Measurements from ENCODE around the gene EIF2S3. TPM values are rescaled to one million over a fixed set of nuclear protein-coding genes. Genes with fewer than 3 reads are reported as not detected.

The EIF2S3 gene
- total RNA-seq, 1 experiment from 2014 or later: 201 TPM

DNA sequence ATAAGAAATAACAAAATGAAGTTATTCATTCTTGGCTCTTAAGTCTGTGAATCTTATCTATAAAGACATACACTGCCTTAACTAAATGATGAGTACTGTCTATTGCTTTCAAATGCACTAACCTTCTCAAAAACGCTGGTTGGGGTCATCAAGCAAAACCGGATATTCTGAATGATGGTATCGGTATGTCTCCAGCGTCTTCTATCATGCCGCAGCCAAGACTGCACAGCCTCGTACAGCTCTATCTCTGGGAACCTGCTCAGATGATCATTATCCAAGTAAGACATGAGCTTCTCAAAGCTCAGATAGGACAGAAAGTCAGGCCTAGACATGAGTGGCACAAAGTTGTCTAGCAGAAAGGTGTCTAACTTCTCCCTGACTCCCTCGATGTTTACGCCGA, 48.9 kb upstream of the EIF2S3 start:
- ATAC-seq: no peak
- TF ChIP-seq EZH2phosphoT487 (IDR thresholded peaks at IDR 0.05; ENCODE audit: borderline replicate concordance, low read length): no peak
- TF ChIP-seq, protein P1, sequence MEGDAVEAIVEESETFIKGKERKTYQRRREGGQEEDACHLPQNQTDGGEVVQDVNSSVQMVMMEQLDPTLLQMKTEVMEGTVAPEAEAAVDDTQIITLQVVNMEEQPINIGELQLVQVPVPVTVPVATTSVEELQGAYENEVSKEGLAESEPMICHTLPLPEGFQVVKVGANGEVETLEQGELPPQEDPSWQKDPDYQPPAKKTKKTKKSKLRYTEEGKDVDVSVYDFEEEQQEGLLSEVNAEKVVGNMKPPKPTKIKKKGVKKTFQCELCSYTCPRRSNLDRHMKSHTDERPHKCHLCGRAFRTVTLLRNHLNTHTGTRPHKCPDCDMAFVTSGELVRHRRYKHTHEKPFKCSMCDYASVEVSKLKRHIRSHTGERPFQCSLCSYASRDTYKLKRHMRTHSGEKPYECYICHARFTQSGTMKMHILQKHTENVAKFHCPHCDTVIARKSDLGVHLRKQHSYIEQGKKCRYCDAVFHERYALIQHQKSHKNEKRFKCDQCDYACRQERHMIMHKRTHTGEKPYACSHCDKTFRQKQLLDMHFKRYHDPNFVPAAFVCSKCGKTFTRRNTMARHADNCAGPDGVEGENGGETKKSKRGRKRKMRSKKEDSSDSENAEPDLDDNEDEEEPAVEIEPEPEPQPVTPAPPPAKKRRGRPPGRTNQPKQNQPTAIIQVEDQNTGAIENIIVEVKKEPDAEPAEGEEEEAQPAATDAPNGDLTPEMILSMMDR (conservative IDR thresholded peaks at IDR 0.05; ENCODE audit: low read depth, low read length): no peak
- no peak for TF ChIP-seq EZH2 (IDR thresholded peaks at IDR 0.05; ENCODE audit: low read length, unreplicated experiment)
- CTCF ChIA-PET: no interaction called here
- Histone ChIP-seq H2AFZ (ENCODE audit: low read length) (no peak overlapping the region), H3K79me2 (ENCODE audit: low read length) (peaks cover 7% of the 10 kb centered on the region; the same call in 1 of the 2 replicates), H3K36me3 (ENCODE audit: low read depth, low read length) (peaks cover 3% of the 10 kb centered on the region; the same call in 1 of the 2 replicates), H3K27me3 (ENCODE audit: low read length) (no peaks in the 10 kb centered on the region), H3K9me2 (replicated peaks; ENCODE audit: low read length) (no peaks in the 10 kb centered on the region), H3K4me2 (ENCODE audit: low read length) (no peak overlapping the region), H4K20me1 (ENCODE audit: low read length) (no peaks in the 10 kb centered on the region), H3K4me3 (ENCODE audit: low read length) (no peak overlapping the region), H3K9ac (ENCODE audit: low read length) (no peak overlapping the region), H3F3A (ENCODE audit: low read length, unreplicated experiment) (no peaks in the 10 kb centered on the region), H3K9me3 (ENCODE audit: low read length) (no peaks in the 10 kb centered on the region), H3K27ac (ENCODE audit: low read length) (no peak overlapping the region), H3K4me1 (ENCODE audit: insufficient read depth, low read length) (peaks cover 6% of the 10 kb centered on the region; the same call in 1 of the 2 replicates)
- POLR2A ChIA-PET (ENCODE audit: unreplicated experiment): no interaction called here
- BruUV-seq (replicated peaks): no TSS peak
- DNase-seq: no peak
- intact Hi-C loops (cut with micrococcal nuclease): no loop called here

DNA sequence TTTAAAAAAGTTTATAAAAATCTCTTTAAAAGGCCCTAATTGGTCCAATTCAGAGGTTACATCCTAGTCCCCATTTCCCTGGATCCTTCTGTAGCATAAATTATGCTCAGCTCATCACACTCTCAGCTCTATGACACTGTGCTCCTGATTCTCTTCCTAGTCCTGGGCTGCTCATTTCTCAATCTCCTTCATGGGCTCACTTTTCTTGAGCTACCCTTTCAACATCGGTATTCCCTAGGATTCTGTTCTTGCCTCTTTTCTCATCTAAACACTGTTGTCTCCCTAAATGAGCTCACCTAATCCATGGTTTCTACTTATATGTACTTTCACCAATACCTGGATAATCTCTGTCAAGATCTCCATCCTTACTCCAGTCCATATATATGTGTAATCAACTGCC, 42.5 kb upstream of the EIF2S3 start:
- no peaks in the 10 kb centered on the region for H3K27me3 ChIP-seq (ENCODE audit: low read length)
- no TSS peak for BruUV-seq (replicated peaks)
- ChIA-PET POLR2A (ENCODE audit: unreplicated experiment) (no interaction called here), CTCF (no interaction called here)
- H2AFZ ChIP-seq (ENCODE audit: low read length): no peak overlapping the region
- TF ChIP-seq, protein P1 (conservative IDR thresholded peaks at IDR 0.05; ENCODE audit: low read depth, low read length): no peak
- no peak for TF ChIP-seq EZH2phosphoT487 (IDR thresholded peaks at IDR 0.05; ENCODE audit: borderline replicate concordance, low read length)
- no peak for TF ChIP-seq EZH2 (IDR thresholded peaks at IDR 0.05; ENCODE audit: low read length, unreplicated experiment)
- H3K9ac ChIP-seq (ENCODE audit: low read length): no peak overlapping the region
- no peaks in the 10 kb centered on the region for H3K4me1 ChIP-seq (ENCODE audit: insufficient read depth, low read length)
- no peak overlapping the region for H3K4me2 ChIP-seq (ENCODE audit: low read length)
- no peak overlapping the region for H3K4me3 ChIP-seq (ENCODE audit: low read length)
- peaks cover 11% of the 10 kb centered on the region; the same call in 1 of the 2 replicates for H3K79me2 ChIP-seq (ENCODE audit: low read length)
- ATAC-seq (no peak), DNase-seq (no peak)
- intact Hi-C loops (cut with micrococcal nuclease): no loop called here
- H3K9me3 ChIP-seq (ENCODE audit: low read length): no peaks in the 10 kb centered on the region
- no peak overlapping the region for H3K27ac ChIP-seq (ENCODE audit: low read length)
- H3K9me2 ChIP-seq (replicated peaks; ENCODE audit: low read length): no peaks in the 10 kb centered on the region
- no peaks in the 10 kb centered on the region for H3K36me3 ChIP-seq (ENCODE audit: low read depth, low read length)
- H3F3A ChIP-seq (ENCODE audit: low read length, unreplicated experiment): no peaks in the 10 kb centered on the region
- no peaks in the 10 kb centered on the region for H4K20me1 ChIP-seq (ENCODE audit: low read length)

DNA sequence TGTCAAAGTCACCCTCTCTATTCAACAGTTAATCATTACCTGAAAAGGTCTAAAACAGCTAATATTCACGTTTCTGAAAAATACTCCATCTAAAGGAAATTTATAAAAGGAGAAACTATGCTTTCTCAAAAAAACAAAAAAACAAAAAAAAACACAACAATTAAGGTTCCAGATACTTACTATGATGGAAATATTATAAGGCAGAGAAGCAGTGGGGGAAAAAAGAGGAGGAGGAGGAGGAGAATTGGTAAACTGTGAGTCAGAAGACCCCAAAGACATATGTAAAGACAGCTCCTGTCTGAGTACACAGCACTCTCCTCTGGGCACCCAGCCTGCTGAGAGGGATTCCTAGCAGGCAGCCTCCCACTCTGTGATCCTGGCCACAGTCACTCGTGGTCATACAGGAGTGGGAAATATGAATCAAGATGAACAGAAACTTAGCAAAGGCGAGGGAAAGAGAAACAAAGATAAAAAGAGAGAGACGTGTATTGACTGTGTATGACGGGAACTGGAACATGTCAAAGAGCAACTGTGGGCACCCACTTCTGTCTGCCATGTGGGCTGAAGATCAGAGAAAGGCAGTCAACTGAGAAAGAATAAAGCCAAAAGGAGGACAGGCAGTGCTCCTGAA, 40.3 kb upstream of the EIF2S3 start:
- Histone ChIP-seq H3K9ac (ENCODE audit: low read length) (no peak overlapping the region), H3K27ac (ENCODE audit: low read length) (no peak overlapping the region), H3K79me2 (ENCODE audit: low read length) (peaks cover 30% of the 10 kb centered on the region), H3K9me2 (replicated peaks; ENCODE audit: low read length) (no peaks in the 10 kb centered on the region), H3K4me2 (ENCODE audit: low read length) (no peak overlapping the region), H3F3A (ENCODE audit: low read length, unreplicated experiment) (no peaks in the 10 kb centered on the region), H4K20me1 (ENCODE audit: low read length) (no peaks in the 10 kb centered on the region), H3K9me3 (ENCODE audit: low read length) (no peaks in the 10 kb centered on the region), H2AFZ (ENCODE audit: low read length) (no peak overlapping the region), H3K27me3 (ENCODE audit: low read length) (no peaks in the 10 kb centered on the region), H3K4me1 (ENCODE audit: insufficient read depth, low read length) (no peaks in the 10 kb centered on the region), H3K4me3 (ENCODE audit: low read length) (no peak overlapping the region), H3K36me3 (ENCODE audit: low read depth, low read length) (no peaks in the 10 kb centered on the region)
- intact Hi-C loops (cut with micrococcal nuclease): no loop called here
- ChIA-PET POLR2A (ENCODE audit: unreplicated experiment) (no interaction called here), CTCF (no interaction called here)
- ATAC-seq: no peak
- no peak for DNase-seq
- TF ChIP-seq EZH2phosphoT487 (IDR thresholded peaks at IDR 0.05; ENCODE audit: borderline replicate concordance, low read length): no peak
- TF ChIP-seq, protein P1 (conservative IDR thresholded peaks at IDR 0.05; ENCODE audit: low read depth, low read length): no peak
- TF ChIP-seq EZH2 (IDR thresholded peaks at IDR 0.05; ENCODE audit: low read length, unreplicated experiment): no peak
- BruUV-seq (replicated peaks): no TSS peak

Data from PC-3 (cell line).